NCI-H128 (cell line): ENCODE results near the gene XPO1.

Source experiments
- DNase-seq: peaks from one replicate; lab custom pipeline; 2025; ENCODE audit not compliant: unreplicated experiment; lab: John Stamatoyannopoulos, UW

XPO1 gene

GRCh38 chr2:61434314-61434713, 103.8 kb downstream of the XPO1 start:
- no peak for DNase-seq

GRCh38 chr2:61433606-61434005, 104.5 kb downstream of the XPO1 start:
- no peak for DNase-seq

- no peak for DNase-seq
Measured at GRCh38 chr2:61432990-61433389, 105.2 kb downstream of the XPO1 start.

- no peak for DNase-seq
Measured at GRCh38 chr2:61431345-61431744, 106.8 kb downstream of the XPO1 start.
